ENCODE measurements around the gene ADARB1. TPM values are rescaled to one million over a fixed set of nuclear protein-coding genes. Genes with fewer than 3 reads are reported as not detected.

The ADARB1 gene
- total RNA-seq, 2 donors from 2014 or later: 8.7 to 9.3 TPM

DNA sequence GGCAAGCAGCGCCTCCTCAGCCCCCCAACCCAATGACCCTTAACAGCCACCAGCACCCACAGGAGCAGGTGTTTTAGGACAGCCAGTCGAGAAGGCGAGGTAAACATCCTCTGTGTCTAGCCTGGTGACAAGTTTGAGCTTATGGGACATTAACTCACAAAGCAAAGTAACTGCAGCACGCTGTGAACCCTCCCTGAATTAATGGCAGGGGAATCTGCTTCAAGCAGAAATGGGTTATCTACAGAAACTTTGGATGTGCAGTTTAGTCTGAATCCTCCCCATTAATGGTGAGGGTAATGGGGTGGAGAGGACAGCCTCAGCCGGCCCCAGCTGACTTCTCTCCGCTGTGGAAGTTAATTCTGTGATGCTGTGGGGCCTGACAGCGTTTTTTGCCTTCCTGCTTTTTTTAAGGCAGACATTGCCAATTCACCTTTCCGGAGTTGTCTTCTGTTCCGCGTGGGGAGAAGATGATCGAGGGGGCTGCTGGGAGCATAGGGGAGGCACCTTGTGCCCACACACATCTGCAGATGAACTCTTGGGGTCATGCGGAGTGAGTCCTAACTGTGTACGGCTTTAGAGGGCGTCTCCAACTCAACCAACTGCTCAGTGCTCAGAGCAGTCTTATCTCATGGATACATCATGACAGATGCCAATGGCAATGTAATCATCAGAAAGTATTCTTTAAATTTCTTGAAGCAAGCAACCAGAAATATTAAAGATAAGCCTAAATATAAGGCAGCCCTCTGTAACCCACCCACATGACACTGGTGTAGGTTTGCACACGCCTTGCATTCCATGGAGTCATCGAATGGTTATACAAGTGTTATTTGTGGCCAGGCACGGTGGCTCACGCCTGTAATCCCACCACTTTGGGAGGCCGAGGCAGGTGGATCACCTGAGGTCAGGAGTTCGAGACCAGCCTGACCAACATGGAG, 172.3 kb downstream of the ADARB1 start:
- H3K4me3 ChIP-seq: no peak overlapping the region
- no peak for DNase-seq
- no peaks in the 10 kb centered on the region for H3K9me3 ChIP-seq
- no peak overlapping the region for H3K9ac ChIP-seq (ENCODE audit: low read depth in 2 of 2, low read length in 2 of 2)
- no peaks in the 10 kb centered on the region for H3K4me1 ChIP-seq
- no peaks in the 10 kb centered on the region for H3K27me3 ChIP-seq
- H3K36me3 ChIP-seq: no peaks in the 10 kb centered on the region
- H3K27ac ChIP-seq: no peak overlapping the region
- TF ChIP-seq, protein P1, sequence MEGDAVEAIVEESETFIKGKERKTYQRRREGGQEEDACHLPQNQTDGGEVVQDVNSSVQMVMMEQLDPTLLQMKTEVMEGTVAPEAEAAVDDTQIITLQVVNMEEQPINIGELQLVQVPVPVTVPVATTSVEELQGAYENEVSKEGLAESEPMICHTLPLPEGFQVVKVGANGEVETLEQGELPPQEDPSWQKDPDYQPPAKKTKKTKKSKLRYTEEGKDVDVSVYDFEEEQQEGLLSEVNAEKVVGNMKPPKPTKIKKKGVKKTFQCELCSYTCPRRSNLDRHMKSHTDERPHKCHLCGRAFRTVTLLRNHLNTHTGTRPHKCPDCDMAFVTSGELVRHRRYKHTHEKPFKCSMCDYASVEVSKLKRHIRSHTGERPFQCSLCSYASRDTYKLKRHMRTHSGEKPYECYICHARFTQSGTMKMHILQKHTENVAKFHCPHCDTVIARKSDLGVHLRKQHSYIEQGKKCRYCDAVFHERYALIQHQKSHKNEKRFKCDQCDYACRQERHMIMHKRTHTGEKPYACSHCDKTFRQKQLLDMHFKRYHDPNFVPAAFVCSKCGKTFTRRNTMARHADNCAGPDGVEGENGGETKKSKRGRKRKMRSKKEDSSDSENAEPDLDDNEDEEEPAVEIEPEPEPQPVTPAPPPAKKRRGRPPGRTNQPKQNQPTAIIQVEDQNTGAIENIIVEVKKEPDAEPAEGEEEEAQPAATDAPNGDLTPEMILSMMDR (IDR thresholded peaks at IDR 0.05): no peak
- intact Hi-C loops (cut with DNase I): no loop called here

DNA sequence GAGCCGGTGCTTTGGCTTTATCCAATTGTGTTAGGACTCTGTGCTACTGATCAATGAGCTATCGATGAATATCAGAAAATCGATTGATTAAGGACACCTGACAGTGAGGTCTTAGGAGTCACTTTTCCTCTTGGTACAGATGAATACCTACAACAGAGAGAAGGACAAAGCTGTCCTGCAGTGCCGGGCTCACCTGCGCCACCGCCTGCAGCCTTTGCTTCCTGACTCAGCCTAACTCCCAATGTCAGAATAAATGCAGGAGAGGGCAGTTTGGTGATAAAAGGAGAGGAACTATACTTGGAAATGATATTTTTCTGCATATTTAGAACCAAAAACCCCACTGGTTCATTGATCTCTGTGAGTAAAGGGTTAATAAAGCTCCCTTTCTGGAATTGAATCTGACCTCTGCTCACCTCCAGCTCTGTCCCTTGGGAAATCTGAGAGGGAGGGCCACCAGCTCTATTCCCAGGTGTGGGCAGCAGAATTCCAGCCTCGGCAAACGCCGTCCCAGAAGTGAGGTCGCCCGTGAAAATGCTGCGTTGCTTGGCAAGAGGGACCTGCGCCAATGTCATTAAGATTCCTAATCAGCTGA, 174.0 kb downstream of the ADARB1 start:
- DNase-seq: no peak
- H3K4me3 ChIP-seq: no peak overlapping the region
- H3K36me3 ChIP-seq: no peaks in the 10 kb centered on the region
- no peaks in the 10 kb centered on the region for H3K4me1 ChIP-seq
- no peak overlapping the region for H3K27ac ChIP-seq
- intact Hi-C loops (cut with DNase I): no loop called here
- TF ChIP-seq, protein P1 (IDR thresholded peaks at IDR 0.05): no peak
- H3K9ac ChIP-seq (ENCODE audit: low read depth in 2 of 2, low read length in 2 of 2): no peak overlapping the region
- H3K27me3 ChIP-seq: no peaks in the 10 kb centered on the region
- H3K9me3 ChIP-seq: no peaks in the 10 kb centered on the region

DNA sequence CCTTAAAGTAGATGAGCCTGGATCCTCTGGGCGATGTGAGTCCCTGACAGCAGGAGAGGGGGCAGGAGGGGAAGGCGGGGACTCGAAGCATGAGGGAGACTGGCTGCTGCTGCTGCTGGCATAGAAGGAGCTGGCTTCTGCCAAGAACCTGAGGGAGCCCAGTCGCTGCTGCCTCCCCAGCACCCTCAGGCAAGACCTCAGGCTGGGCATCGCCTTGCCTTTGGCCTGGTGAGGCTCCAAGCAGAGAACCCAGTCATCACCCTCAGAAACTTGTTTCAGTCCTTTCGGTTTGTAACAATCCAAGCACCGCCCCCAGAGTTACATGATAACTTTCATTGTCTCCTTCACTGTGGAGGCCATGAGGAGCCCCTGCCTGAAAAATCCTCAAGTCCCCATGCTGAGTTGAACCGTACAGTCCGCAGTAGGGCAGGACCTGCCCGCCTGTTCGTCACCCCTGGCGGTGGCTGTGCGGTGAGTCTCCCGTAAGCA, 174.6 kb downstream of the ADARB1 start:
- Histone ChIP-seq H3K4me3 (no peak overlapping the region), H3K4me1 (no peaks in the 10 kb centered on the region), H3K27me3 (no peaks in the 10 kb centered on the region), H3K36me3 (no peaks in the 10 kb centered on the region), H3K27ac (no peak overlapping the region), H3K9me3 (no peaks in the 10 kb centered on the region), H3K9ac (ENCODE audit: low read depth in 2 of 2, low read length in 2 of 2) (peak overlapping the region in 1 of 2 donors; percentile 24)
- no peak for DNase-seq
- intact Hi-C loops (cut with DNase I): no loop called here
- TF ChIP-seq, protein P1 (IDR thresholded peaks at IDR 0.05): no peak

DNA sequence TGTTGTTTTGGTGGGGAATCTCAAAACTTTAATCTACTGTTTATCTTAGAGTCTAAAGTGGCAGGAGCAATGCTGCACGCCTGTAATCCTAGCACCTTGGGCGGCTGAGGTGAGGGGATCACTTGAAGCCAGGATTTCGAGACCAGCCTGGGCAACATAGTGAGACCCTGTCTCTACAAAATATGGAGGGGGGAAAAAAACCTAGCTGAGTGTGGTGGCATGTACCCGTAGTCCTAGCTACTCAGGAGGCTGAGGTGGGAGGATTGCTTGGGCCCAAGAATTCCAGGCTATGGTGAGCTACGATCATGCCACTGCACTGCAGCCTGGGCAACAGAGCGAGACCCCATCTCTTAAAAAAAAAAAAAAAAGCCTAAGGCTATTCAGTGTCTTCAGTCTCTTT, 175.2 kb downstream of the ADARB1 start:
- Histone ChIP-seq H3K9me3 (no peaks in the 10 kb centered on the region), H3K27ac (no peak overlapping the region), H3K27me3 (no peaks in the 10 kb centered on the region), H3K4me1 (no peaks in the 10 kb centered on the region), H3K4me3 (no peak overlapping the region), H3K36me3 (no peaks in the 10 kb centered on the region), H3K9ac (ENCODE audit: low read depth in 2 of 2, low read length in 2 of 2) (no peak overlapping the region)
- DNase-seq: no peak
- TF ChIP-seq, protein P1 (IDR thresholded peaks at IDR 0.05): no peak
- intact Hi-C loops (cut with DNase I): no loop called here

DNA sequence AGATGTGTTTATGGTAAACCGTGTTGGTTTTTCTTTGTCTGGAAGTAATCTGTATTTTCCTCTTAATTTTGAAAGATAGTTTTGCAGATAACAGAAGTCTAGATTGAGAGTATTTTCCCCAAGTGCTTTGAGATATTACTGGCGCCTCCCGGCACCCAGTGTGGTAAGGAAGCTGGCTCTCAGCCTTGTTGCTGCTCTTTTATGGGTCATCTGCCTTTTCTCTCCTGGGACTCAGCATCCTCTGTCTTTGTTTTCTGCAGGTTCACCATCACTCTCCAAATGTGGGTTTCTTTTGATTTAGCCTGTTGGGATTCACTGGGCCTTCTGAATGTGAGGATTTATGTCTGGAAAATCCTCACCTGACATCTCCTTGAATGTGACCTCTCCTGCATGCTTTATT, 175.9 kb downstream of the ADARB1 start:
- intact Hi-C loops (cut with DNase I): no loop called here
- Histone ChIP-seq H3K36me3 (no peaks in the 10 kb centered on the region), H3K4me3 (no peak overlapping the region), H3K9me3 (no peaks in the 10 kb centered on the region), H3K27me3 (no peaks in the 10 kb centered on the region), H3K9ac (ENCODE audit: low read depth in 2 of 2, low read length in 2 of 2) (no peak overlapping the region), H3K4me1 (no peaks in the 10 kb centered on the region), H3K27ac (no peak overlapping the region)
- no peak for DNase-seq
- TF ChIP-seq, protein P1 (IDR thresholded peaks at IDR 0.05): no peak
